NCI-H2081 treated with DMSO at 0.1 percent for 48 hours (cell line): Measurements from ENCODE around the gene CTXN1.
"Not testable (repeated sequence)": the region's sequence is repeated elsewhere in the genome, so short reads cannot be mapped to it uniquely, and the experiment has no call there.

Experiments
- DNase-seq: peaks from one replicate; lab custom pipeline; 2025; lab: John Stamatoyannopoulos, UW

Gene CTXN1

GRCh38 chr19:7926021-7926726 lies at the start of gene CTXN1:
Gene CTXN1, minus strand, starts transcription at chr19:7926135. Its CDS starts 597 bp downstream, at chr19:7925538.
- DNase-seq: no peak

- DNase-seq: no peak
These were observed 49.1 kb upstream of the CTXN1 start for GRCh38 chr19:7975037-7975436.

- DNase-seq: no peak
These were observed 47.9 kb upstream of the CTXN1 start for GRCh38 chr19:7973883-7974282.

GRCh38 chr19:7971553-7972520 lies 45.9 kb upstream of the CTXN1 start:
- DNase-seq: no peak

- DNase-seq: no peak
These were observed 44.9 kb upstream of the CTXN1 start for GRCh38 chr19:7970716-7971448.

- no peak for DNase-seq
These were observed 43.6 kb upstream of the CTXN1 start for GRCh38 chr19:7969555-7969939.

- no peak for DNase-seq
These were observed 43.0 kb upstream of the CTXN1 start for GRCh38 chr19:7968796-7969554.

- DNase-seq: no peak
These were observed 42.3 kb upstream of the CTXN1 start for GRCh38 chr19:7968008-7968795.

- DNase-seq: no peak
These were observed 40.2 kb upstream of the CTXN1 start for GRCh38 chr19:7965921-7966665.

GRCh38 chr19:7965259-7965841 lies 39.4 kb upstream of the CTXN1 start:
- no peak for DNase-seq

GRCh38 chr19:7963566-7963965 lies 37.6 kb upstream of the CTXN1 start:
- no peak for DNase-seq

- DNase-seq: no peak
These were observed 36.8 kb upstream of the CTXN1 start for GRCh38 chr19:7962644-7963268.

- no peak for DNase-seq
These were observed 36.1 kb upstream of the CTXN1 start for GRCh38 chr19:7961920-7962626.

- not testable (repeated sequence) for DNase-seq
These were observed 35.1 kb upstream of the CTXN1 start for GRCh38 chr19:7961082-7961481.

- DNase-seq: no peak
These were observed 33.3 kb upstream of the CTXN1 start for GRCh38 chr19:7959211-7959610.

GRCh38 chr19:7955696-7956095 lies 29.8 kb upstream of the CTXN1 start:
- DNase-seq: no peak

GRCh38 chr19:7953576-7953975 lies 27.6 kb upstream of the CTXN1 start:
- DNase-seq: no peak

GRCh38 chr19:7953060-7953459 lies 27.1 kb upstream of the CTXN1 start:
- no peak for DNase-seq

- DNase-seq: no peak
These were observed 22.0 kb upstream of the CTXN1 start for GRCh38 chr19:7947939-7948338.
